GM12874 (cell line): ENCODE measurements around the gene EIF1.

Experiments
- TF ChIP-seq, protein P1 (sequence below): IDR thresholded peaks from 2 replicates; pipeline ENCODE4 v1.5.1; 2011; ENCODE audit warnings: low read depth, mild to moderate bottlenecking, control low read depth, low read length, moderate library complexity; ENCODE audit not compliant: insufficient read depth

EIF1 gene

DNA sequence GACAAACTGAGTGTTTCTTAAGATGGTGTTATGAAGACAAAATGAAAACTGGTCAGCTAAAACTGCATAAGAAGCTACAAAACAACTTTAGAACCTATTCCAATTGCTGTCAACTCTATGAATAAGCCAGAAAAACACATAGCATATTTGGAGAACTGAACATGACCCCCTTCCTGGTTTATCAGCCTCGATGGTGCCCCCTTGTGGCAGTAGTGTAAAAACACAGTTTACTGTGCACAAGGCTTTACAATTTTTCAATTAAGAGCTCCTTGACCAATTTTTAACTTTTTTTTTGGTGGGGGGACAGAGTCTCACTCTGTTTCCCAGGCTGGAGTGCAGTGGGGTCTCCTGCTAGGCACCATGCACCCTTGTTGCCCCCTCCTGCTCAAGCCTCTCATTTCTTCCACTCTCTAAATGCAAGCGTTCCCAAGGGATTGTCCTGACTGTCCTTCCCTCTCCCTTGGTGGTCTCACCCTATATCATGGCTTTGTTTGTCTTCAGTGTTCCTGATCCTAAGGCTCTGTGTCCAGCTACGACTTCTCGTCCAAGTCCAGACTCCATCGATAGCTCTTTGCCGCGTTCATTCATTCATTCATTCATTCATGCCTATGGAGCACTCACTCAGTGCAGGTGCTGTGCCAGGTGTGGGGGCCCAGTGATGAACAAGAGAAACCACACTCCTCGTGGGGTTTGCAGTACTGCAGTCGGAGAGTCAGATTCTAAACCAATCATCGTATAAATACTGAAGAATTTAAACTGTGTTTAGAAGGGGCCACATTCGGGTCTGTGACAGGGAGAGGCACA lies 7.5 kb downstream of the EIF1 start:
- TF ChIP-seq, protein P1, sequence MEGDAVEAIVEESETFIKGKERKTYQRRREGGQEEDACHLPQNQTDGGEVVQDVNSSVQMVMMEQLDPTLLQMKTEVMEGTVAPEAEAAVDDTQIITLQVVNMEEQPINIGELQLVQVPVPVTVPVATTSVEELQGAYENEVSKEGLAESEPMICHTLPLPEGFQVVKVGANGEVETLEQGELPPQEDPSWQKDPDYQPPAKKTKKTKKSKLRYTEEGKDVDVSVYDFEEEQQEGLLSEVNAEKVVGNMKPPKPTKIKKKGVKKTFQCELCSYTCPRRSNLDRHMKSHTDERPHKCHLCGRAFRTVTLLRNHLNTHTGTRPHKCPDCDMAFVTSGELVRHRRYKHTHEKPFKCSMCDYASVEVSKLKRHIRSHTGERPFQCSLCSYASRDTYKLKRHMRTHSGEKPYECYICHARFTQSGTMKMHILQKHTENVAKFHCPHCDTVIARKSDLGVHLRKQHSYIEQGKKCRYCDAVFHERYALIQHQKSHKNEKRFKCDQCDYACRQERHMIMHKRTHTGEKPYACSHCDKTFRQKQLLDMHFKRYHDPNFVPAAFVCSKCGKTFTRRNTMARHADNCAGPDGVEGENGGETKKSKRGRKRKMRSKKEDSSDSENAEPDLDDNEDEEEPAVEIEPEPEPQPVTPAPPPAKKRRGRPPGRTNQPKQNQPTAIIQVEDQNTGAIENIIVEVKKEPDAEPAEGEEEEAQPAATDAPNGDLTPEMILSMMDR = peak; percentile 73

DNA sequence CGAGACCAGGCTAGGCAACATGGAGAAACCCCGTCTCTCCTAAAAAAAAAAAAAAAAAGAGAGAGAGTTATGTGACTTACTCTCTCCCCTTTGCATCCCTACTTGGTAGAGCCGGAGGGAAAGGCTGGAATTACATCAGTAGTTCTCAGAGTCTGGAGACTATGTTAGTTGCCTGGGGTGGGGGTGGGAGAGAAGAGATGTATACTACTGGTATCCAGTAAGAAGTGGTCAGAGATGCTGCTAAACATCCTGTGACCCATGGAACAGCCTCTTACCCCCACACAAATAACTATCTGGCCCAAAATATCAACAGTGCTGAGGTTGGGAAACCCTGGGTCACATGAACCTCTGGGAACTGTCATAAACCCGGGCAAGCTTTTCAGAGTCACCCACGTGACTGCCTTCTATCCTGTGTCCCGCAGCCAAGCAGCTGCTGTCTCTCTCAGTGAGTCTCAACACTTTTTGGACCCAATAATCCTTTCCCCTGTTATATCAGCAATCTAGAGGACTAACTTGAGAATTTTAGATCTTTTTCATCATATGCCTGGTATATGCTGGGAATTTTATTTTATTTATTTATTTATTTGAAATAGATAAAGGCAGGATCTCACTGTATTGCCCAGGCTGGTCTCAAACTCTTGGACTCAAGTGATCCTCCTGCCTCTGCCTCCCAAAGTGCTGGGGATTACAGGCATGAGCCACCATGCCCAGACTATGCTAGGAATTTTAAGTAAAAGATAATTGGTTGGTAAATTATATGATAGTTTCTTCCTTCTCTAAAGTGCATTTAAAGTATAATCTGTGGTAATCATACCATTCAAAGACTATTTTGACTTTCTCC lies 8.7 kb downstream of the EIF1 start:
- TF ChIP-seq, protein P1 = no peak

DNA sequence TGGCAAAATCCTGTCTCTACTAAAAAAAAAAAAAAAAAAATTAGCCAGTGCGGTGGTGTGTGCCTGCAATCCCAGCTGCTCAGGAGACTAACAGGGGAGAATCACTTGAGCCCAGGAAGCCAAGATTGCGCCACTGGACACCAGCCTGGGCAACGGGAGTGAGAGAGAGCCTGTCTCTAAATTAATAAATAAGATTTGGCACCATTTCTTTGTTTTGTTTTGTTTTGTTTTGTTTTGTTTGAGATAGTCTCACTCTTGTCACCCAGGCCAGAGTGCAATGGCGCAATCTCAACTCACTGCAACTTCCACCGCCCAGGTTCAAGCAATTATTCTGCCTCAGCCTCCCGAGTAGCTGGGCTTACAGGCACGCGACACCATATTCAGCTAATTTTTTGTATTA lies 14.0 kb downstream of the EIF1 start:
- TF ChIP-seq, protein P1 = no peak

DNA sequence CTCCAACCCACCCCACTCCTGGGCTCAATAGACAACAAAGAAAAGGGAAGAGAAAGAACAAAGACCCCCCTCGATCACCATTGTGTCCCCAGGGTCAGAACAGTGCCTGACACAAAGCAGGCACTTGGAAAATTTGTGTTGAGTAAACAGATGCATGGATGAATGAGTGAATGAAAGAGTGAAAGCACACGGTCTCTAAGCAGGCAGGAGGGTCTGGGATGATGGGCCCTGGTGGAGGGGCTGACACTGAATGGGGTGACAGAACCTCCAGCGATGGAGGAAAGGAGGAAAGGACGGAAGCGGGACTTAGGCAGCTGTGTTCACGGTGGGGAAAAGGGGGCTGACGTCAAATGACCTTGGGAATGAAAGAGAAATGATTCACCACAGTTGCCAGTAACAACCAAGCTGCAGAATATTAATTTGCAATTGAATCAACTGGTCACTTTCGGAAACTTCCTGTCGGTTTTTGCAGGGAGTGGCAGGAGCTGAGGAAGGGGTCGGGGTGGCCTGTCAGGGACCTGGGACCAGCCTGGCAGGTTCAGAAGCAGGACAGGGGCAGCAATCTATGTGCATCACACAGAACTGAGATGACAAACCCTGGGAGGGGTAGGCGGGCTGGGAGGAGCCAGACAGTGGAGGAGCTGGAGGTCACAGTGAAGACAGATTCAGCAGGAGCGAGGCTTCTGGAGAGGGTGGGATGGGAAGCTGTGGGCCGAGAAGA lies 16.7 kb downstream of the EIF1 start:
- TF ChIP-seq, protein P1 = no peak

DNA sequence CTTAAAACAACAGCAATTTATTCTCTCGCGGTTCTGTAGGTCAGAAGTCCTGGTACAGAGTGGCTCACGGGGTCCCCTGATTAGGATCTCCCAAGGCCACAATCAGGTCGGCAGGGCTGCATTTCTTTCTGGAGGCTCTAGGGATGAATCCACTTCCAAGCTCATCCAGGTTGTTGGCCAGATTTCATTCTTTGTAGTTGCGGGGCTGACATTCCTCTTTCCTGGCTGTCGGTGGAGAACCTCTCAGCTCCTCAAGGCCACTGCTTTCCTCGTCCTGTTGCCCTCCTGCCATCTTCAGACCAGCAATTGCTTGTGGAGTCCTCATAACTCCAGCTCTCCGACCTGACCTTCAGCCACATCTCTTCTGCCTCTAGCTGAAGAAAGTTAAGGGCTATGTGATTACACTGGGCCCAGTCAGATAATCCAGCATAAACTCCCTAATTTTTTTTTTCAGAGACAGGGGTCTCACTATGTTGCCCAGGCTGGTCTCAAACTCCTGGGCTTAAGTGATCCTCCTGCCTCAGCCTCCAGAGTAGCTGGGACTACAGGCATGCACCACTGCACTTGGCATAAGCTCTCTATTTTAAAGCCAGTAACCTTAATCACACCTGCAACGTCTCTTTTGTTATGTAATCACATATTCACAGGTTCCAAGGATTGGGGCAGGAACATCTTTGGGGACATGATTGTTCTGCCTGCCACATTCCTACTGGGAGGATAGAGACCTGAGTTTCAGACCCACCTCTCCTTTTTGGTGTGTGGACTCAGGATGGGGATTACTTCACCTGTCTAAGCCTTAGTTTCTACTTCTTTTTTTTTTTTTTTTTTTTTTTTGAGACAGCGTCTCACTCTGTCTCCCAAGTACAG lies 19.4 kb downstream of the EIF1 start:
- TF ChIP-seq, protein P1 = no peak

DNA sequence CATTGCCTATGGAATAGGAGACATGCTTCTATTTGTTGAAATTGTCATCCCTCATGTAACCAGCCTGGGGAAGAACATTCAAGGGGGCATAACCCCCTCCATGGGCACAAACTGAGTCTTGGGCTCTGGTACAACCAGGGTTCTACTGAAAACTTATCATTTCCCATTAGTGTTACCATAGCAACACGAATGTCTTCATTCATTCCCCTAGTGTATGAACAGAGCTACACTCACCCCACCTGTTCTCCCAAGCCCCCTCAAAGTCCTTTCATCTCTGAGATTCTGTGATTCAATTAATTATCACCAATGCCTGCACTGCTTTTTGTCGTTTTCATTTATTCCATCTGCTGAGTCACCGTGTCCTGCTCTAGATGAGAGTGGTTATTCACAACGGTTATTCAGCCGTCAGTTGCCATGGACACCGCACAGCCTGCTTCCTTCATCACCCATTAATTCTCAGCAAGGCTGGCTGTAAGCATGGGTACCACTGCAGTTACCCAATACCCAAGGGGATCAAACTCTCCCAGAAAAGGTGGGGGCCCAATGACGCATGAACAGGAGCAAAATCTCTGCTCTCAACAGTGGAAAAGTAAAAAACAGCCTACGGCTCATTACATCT lies 21.9 kb downstream of the EIF1 start:
- TF ChIP-seq, protein P1 = no peak
